MM.1S (cell line): ENCODE results near the gene PLA2G4B.

Experiments
- DNase-seq: peaks from one replicate; pipeline ENCODE4 v3.0.0-alpha.2; 2015
- H2AFZ ChIP-seq: fragments of 300-600 bp; sonication (generic); 2 replicates; pipeline ENCODE4 v1.6.0; 2016; ENCODE audit warnings: antibody characterized with exemption, low read length
- H3F3A ChIP-seq: fragments of 300-600 bp; sonication (generic); 2 replicates; pipeline ENCODE4 v1.6.1; 2016; ENCODE audit warnings: mild to moderate bottlenecking, antibody characterized with exemption, low read length, moderate library complexity, mixed read lengths; ENCODE audit not compliant: insufficient read depth
- H3K27ac ChIP-seq: fragments of 300-600 bp; sonication (generic); 2 replicates; pipeline ENCODE4 v1.5.1; 2016; ENCODE audit warnings: mild to moderate bottlenecking, low read length
- H3K27me3 ChIP-seq: fragments of 300-600 bp; sonication (generic); replicated peaks from 2 replicates; pipeline ENCODE4 v1.6.0; 2016; ENCODE audit warnings: low read length; ENCODE audit not compliant: insufficient read depth
- H3K36me3 ChIP-seq: fragments of 300-600 bp; sonication (generic); replicated peaks from 2 replicates; pipeline ENCODE4 v1.6.1; 2016; ENCODE audit warnings: mild to moderate bottlenecking, low read length, mixed read lengths; ENCODE audit not compliant: insufficient read depth
- H3K4me1 ChIP-seq: fragments of 300-600 bp; sonication (generic); 2 replicates; pipeline ENCODE4 v1.6.1; 2016; ENCODE audit warnings: low read length, mixed read lengths
- H3K4me2 ChIP-seq: fragments of 300-600 bp; sonication (generic); 2 replicates; pipeline ENCODE4 v1.6.0; 2016; ENCODE audit warnings: low read depth, low read length
- H3K4me3 ChIP-seq: fragments of 300-600 bp; sonication (generic); 2 replicates; pipeline ENCODE4 v1.5.1; 2016; ENCODE audit warnings: low read length, mixed read lengths
- H3K79me2 ChIP-seq: fragments of 300-600 bp; sonication (generic); 2 replicates; pipeline ENCODE4 v1.6.1; 2016; ENCODE audit warnings: mixed run types, low read length, mixed read lengths
- H3K9ac ChIP-seq: fragments of 300-600 bp; sonication (generic); 2 replicates; pipeline ENCODE4 v1.6.1; 2016; ENCODE audit warnings: low read length, mixed read lengths
- H3K9me2 ChIP-seq: fragments of 300-600 bp; sonication (generic); replicated peaks from 2 replicates; pipeline ENCODE4 v1.6.1; 2016; ENCODE audit warnings: mild to moderate bottlenecking, low read length, mixed read lengths; ENCODE audit not compliant: insufficient read depth
- H3K9me3 ChIP-seq: fragments of 300-600 bp; sonication (generic); replicated peaks from 2 replicates; pipeline ENCODE4 v1.6.1; 2016; ENCODE audit warnings: mild to moderate bottlenecking, low read length, mixed read lengths; ENCODE audit not compliant: insufficient read depth
- H4K20me1 ChIP-seq: fragments of 300-600 bp; sonication (generic); 2 replicates; pipeline ENCODE4 v1.6.1; 2016; ENCODE audit warnings: mild to moderate bottlenecking, low read length, moderate library complexity, mixed read lengths; ENCODE audit not compliant: insufficient read depth
- CTCF ChIP-seq: fragments of 300-600 bp; sonication (generic); IDR thresholded peaks from 2 replicates; pipeline ENCODE4 v1.5.1; 2016; ENCODE audit warnings: antibody characterized with exemption, low read length, mixed read lengths
- EZH2 ChIP-seq: fragments of 300-600 bp; sonication (generic); optimal IDR thresholded peaks from 2 replicates; pipeline ENCODE3; 2017; ENCODE audit warnings: low read depth, mild to moderate bottlenecking, antibody characterized with exemption, low read length, mixed read lengths
- EZH2phosphoT487 ChIP-seq: fragments of 300-600 bp; sonication (generic); IDR thresholded peaks from 2 replicates; pipeline ENCODE4 v1.6.1; 2018; ENCODE audit warnings: antibody characterized with exemption, low read length

Gene PLA2G4B

GRCh38 chr15:41847206-41847605 is 8.6 kb downstream of the PLA2G4B start:
- Histone ChIP-seq H2AFZ (no peak overlapping the region), H3K79me2 (no peaks in the 10 kb centered on the region)
- TF ChIP-seq EZH2 (no peak), CTCF (no peak), EZH2phosphoT487 (no peak)

GRCh38 chr15:41847981-41848380 is 9.3 kb downstream of the PLA2G4B start:
- Histone ChIP-seq H3K9ac (no peak overlapping the region), H2AFZ (no peak overlapping the region), H3K9me2 (no peaks in the 10 kb centered on the region), H3K4me2 (no peak overlapping the region), H3K4me3 (no peak overlapping the region), H3K9me3 (no peaks in the 10 kb centered on the region), H3K79me2 (no peaks in the 10 kb centered on the region), H3K27ac (no peak overlapping the region), H4K20me1 (no peaks in the 10 kb centered on the region), H3K36me3 (no peaks in the 10 kb centered on the region), H3F3A (no peaks in the 10 kb centered on the region), H3K4me1 (no peaks in the 10 kb centered on the region), H3K27me3 (no peaks in the 10 kb centered on the region; the same call in 1 of the 2 replicates)
- TF ChIP-seq EZH2phosphoT487 = no peak
- no peak for TF ChIP-seq EZH2
- TF ChIP-seq CTCF = no peak
- DNase-seq = no peak

More at GRCh38 chr15:41847206-41847605, 8.6 kb downstream of the PLA2G4B start:
- no peak overlapping the region for H3K9ac ChIP-seq
- no peak for DNase-seq
- H3K4me2 ChIP-seq = no peak overlapping the region
- no peaks in the 10 kb centered on the region; the same call in 1 of the 2 replicates for H3K27me3 ChIP-seq
- no peak overlapping the region for H3K27ac ChIP-seq
- no peaks in the 10 kb centered on the region for H3K9me3 ChIP-seq
- H3K9me2 ChIP-seq = no peaks in the 10 kb centered on the region
- no peaks in the 10 kb centered on the region for H4K20me1 ChIP-seq
- H3K4me3 ChIP-seq = no peak overlapping the region
- no peaks in the 10 kb centered on the region for H3K4me1 ChIP-seq
- H3F3A ChIP-seq = no peaks in the 10 kb centered on the region
- no peaks in the 10 kb centered on the region for H3K36me3 ChIP-seq

- H3K4me1 ChIP-seq = no peaks in the 10 kb centered on the region
- H2AFZ ChIP-seq = no peak overlapping the region
- no peaks in the 10 kb centered on the region for H3K9me2 ChIP-seq
- H3K4me3 ChIP-seq = no peak overlapping the region
- no peaks in the 10 kb centered on the region for H3K36me3 ChIP-seq
- no peak overlapping the region for H3K9ac ChIP-seq
- H4K20me1 ChIP-seq = no peaks in the 10 kb centered on the region
- no peaks in the 10 kb centered on the region; the same call in 1 of the 2 replicates for H3K27me3 ChIP-seq
- no peak overlapping the region for H3K27ac ChIP-seq
- TF ChIP-seq EZH2 = no peak
- TF ChIP-seq EZH2phosphoT487 = no peak
- TF ChIP-seq CTCF = no peak
- H3K9me3 ChIP-seq = no peaks in the 10 kb centered on the region
- no peaks in the 10 kb centered on the region for H3F3A ChIP-seq
- no peak for DNase-seq
- no peaks in the 10 kb centered on the region for H3K79me2 ChIP-seq
- no peak overlapping the region for H3K4me2 ChIP-seq
Observed at GRCh38 chr15:41848631-41849030, 10.0 kb downstream of the PLA2G4B start.
